Keratinocyte (primary cell): ENCODE measurements around the gene PGAP1. TPM values are rescaled to one million over a fixed set of nuclear protein-coding genes. Genes with fewer than 3 reads are reported as not detected.
A peak's percentile ranks its signal among the peaks of the same experiment; 100 is the strongest.

Source experiments
- DNase-seq: peaks from one replicate; pipeline ENCODE4 v3.0.0-alpha.2; 2011; ENCODE audit warnings: low read depth, missing footprints, low spot score
- FAIRE-seq: peaks from 2 replicates; lab custom pipeline; 2011; peaks lifted over from hg19 to GRCh38; lab: Jason Lieb, UNC
- H2AFZ ChIP-seq: 2 replicates; pipeline ENCODE4 v1.6.0; 2012; ENCODE audit warnings: low read length, control low read depth, inconsistent platforms; ENCODE audit not compliant: control insufficient read depth
- H3K27ac ChIP-seq: 2 replicates; pipeline ENCODE4 v1.5.1; 2011; ENCODE audit warnings: low read length; ENCODE audit not compliant: control insufficient read depth, insufficient read depth
- H3K27me3 ChIP-seq: 3 replicates; pipeline ENCODE4 v1.6.0; 2011; ENCODE audit warnings: low read length; ENCODE audit not compliant: control insufficient read depth, insufficient read depth; ENCODE audit errors: extremely low read depth
- H3K36me3 ChIP-seq, 2 experiments: 2 replicates in 1 of 2; 3 replicates in 1 of 2; pipeline ENCODE4 v1.5.1; 2011; ENCODE audit warnings: low read length in 2 of 2, mild to moderate bottlenecking in 1 of 2; ENCODE audit not compliant: control insufficient read depth in 2 of 2, insufficient read depth in 2 of 2; ENCODE audit errors: extremely low read depth in 1 of 2
- H3K4me1 ChIP-seq: 3 replicates; pipeline ENCODE4 v1.5.1; 2011; ENCODE audit warnings: low read length; ENCODE audit not compliant: control insufficient read depth, insufficient read depth; ENCODE audit errors: extremely low read depth
- H3K4me2 ChIP-seq: 3 replicates; pipeline ENCODE4 v1.6.0; 2011; ENCODE audit warnings: low read depth, low read length; ENCODE audit not compliant: control insufficient read depth, insufficient read depth; ENCODE audit errors: extremely low read depth
- H3K4me3 ChIP-seq, 3 experiments: fragments of 200-600 bp in 1 of 3; sonication (generic) in 1 of 3; 2 replicates in 2 of 3; 3 replicates in 1 of 3; pipeline ENCODE4 v1.5.1; 2011 to 2016; ENCODE audit warnings: low read length in 3 of 3, mild to moderate bottlenecking in 3 of 3, control low read depth in 2 of 3, inconsistent platforms in 1 of 3, low read depth in 1 of 3, mixed read lengths in 1 of 3, mixed run types in 1 of 3, moderate library complexity in 1 of 3; ENCODE audit not compliant: control insufficient read depth in 2 of 3, insufficient read depth in 2 of 3; ENCODE audit errors: extremely low read depth in 1 of 3
- H3K79me2 ChIP-seq: 2 replicates; pipeline ENCODE4 v1.6.0; 2012; ENCODE audit warnings: low read length; ENCODE audit not compliant: control insufficient read depth, insufficient read depth
- H3K9ac ChIP-seq: 3 replicates; pipeline ENCODE4 v1.6.0; 2011; ENCODE audit warnings: low read length; ENCODE audit not compliant: control insufficient read depth, insufficient read depth; ENCODE audit errors: extremely low read depth
- H3K9me1 ChIP-seq: 3 replicates; pipeline ENCODE4 v1.6.0; 2011; ENCODE audit warnings: low read length; ENCODE audit not compliant: control insufficient read depth, insufficient read depth; ENCODE audit errors: extremely low read depth
- H3K9me3 ChIP-seq: 2 replicates; pipeline ENCODE4 v1.5.1; 2012; ENCODE audit warnings: low read depth, low read length; ENCODE audit not compliant: control insufficient read depth
- H4K20me1 ChIP-seq: 3 replicates; pipeline ENCODE4 v1.6.0; 2011; ENCODE audit warnings: low read length; ENCODE audit not compliant: control insufficient read depth, insufficient read depth; ENCODE audit errors: extremely low read depth
- EZH2 ChIP-seq: IDR thresholded peaks from one replicate; pipeline ENCODE4 v1.6.1; 2012; ENCODE audit warnings: inconsistent platforms, mild to moderate bottlenecking, low read length, moderate library complexity
- dilution Hi-C: fragments of 300-500 bp; cut with MboI; formaldehyde crosslinking; loops from one replicate; pipeline ENCODE4 v1.7.0; 2020; ENCODE audit warnings: low sequenced_read_pairs; ENCODE audit not compliant: extremely low pct_ligation_motif_present
- polyA plus RNA-seq, 5 experiments: library from polyadenylated mRNA; depleted of rRNA in 3 of 5; stranded (reverse) in 3 of 5; stranded (forward) in 1 of 5; unstranded in 1 of 5; fragments of >200 nt; gene quantifications; 1 replicate in 1 of 5; 2 replicates in 3 of 5; 3 replicates in 1 of 5; pipeline versions ENCODE4 v1.2.1 to v1.2.3, GENCODE V29; 2011 to 2012; ENCODE audit warnings: missing spikeins in 2 of 5, low read depth in 1 of 5, low replicate concordance in 1 of 5
- TF ChIP-seq, protein P1 (sequence below), 3 experiments: IDR thresholded peaks in 1 of 3; conservative IDR thresholded peaks in 1 of 3; optimal IDR thresholded peaks in 1 of 3; 2 replicates in 2 of 3; 3 replicates in 1 of 3; pipeline versions ENCODE3 to v1.5.1; 2011; ENCODE audit warnings: low read length in 3 of 3, mild to moderate bottlenecking in 3 of 3, moderate library complexity in 2 of 3, control low read depth in 1 of 3, inconsistent platforms in 1 of 3; ENCODE audit not compliant: insufficient read depth in 2 of 3; ENCODE audit errors: extremely low read depth in 1 of 3

PGAP1 gene
- polyA plus RNA-seq, 1 donor (not counting 4 experiments of a cell fraction or from before 2014, with no cell fraction given): 7.1 TPM

DNA sequence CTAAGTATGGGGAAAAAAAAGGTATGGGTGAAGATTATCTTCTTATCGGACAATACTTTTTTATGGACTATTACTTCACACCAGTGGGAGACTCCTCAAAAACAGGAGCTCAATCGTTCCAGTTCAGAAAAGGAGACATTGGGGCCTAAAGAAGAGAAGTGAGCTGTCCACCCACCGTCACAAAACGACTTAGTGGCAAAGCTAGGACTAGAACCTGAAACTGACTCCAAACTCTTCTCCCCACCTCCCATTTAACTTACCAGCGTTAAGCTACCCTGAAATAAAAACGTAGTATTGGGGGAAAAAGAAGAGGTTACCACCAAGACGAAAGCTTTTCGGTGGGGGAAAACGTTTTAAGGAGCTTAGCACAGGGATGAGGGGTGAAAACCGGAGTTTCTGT, 127.5 kb downstream of the PGAP1 start:
- H3K9me3 ChIP-seq: no peaks in the 10 kb centered on the region
- H4K20me1 ChIP-seq: no peaks in the 10 kb centered on the region
- peak overlapping the region; percentile 87 for H2AFZ ChIP-seq
- H3K27ac ChIP-seq: peak overlapping the region; percentile 91
- H3K9ac ChIP-seq: peak overlapping the region; percentile 84
- DNase-seq (no peak), FAIRE-seq (no peak)
- no peaks in the 10 kb centered on the region for H3K27me3 ChIP-seq
- H3K4me2 ChIP-seq: peak overlapping the region; percentile 76
- H3K79me2 ChIP-seq: peaks cover 17% of the 10 kb centered on the region
- no peaks in the 10 kb centered on the region for H3K9me1 ChIP-seq
- TF ChIP-seq, protein P1, sequence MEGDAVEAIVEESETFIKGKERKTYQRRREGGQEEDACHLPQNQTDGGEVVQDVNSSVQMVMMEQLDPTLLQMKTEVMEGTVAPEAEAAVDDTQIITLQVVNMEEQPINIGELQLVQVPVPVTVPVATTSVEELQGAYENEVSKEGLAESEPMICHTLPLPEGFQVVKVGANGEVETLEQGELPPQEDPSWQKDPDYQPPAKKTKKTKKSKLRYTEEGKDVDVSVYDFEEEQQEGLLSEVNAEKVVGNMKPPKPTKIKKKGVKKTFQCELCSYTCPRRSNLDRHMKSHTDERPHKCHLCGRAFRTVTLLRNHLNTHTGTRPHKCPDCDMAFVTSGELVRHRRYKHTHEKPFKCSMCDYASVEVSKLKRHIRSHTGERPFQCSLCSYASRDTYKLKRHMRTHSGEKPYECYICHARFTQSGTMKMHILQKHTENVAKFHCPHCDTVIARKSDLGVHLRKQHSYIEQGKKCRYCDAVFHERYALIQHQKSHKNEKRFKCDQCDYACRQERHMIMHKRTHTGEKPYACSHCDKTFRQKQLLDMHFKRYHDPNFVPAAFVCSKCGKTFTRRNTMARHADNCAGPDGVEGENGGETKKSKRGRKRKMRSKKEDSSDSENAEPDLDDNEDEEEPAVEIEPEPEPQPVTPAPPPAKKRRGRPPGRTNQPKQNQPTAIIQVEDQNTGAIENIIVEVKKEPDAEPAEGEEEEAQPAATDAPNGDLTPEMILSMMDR (optimal IDR thresholded peaks at IDR 0.05 in 1 of 3, IDR thresholded peaks at IDR 0.05 in 1 of 3, conservative IDR thresholded peaks at IDR 0.05 in 1 of 3; ENCODE audit: extremely low read depth in 1 of 3, insufficient read depth in 2 of 3, low read length in 3 of 3): no peak
- no peak for TF ChIP-seq EZH2
- dilution Hi-C loops: no loop called here
- peaks cover 4 to 7% of the 10 kb centered on the region in 2 experiments for H3K36me3 ChIP-seq
- peak overlapping the region; percentile 61 to 97 (median 94) for H3K4me3 ChIP-seq
- H3K4me1 ChIP-seq: peaks cover 3% of the 10 kb centered on the region

DNA sequence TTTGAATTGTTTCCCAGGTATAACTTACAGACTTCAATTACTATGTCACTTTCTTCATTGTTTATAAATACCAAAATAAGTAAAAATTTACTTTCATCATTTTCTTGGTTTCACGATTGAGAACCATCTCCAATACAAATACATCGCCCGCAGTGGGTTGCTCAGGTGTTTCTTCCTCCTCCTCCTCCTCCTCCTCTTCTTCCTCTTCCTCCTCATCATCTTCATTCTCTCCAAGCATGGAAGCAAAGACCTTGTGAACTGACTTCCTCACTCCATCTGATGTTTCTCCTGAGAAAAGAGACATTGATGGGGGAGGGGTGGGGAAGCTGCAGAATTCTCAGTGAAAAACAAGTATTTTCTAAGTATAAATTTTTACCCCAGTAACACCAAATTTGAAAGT, 133.6 kb downstream of the PGAP1 start:
- DNase-seq (no peak), FAIRE-seq (no peak)
- H3K9me3 ChIP-seq: no peaks in the 10 kb centered on the region
- H3K27me3 ChIP-seq: no peaks in the 10 kb centered on the region
- dilution Hi-C loops: no loop called here
- no peaks in the 10 kb centered on the region for H3K9me1 ChIP-seq
- no peak overlapping the region for H3K27ac ChIP-seq
- H3K9ac ChIP-seq: no peak overlapping the region
- H4K20me1 ChIP-seq: no peaks in the 10 kb centered on the region
- no peak overlapping the region for H2AFZ ChIP-seq
- H3K4me3 ChIP-seq: no peak overlapping the region
- no peak overlapping the region for H3K4me2 ChIP-seq
- H3K36me3 ChIP-seq: peaks cover 7 to 14% of the 10 kb centered on the region in 2 experiments
- TF ChIP-seq EZH2: no peak
- TF ChIP-seq, protein P1 (optimal IDR thresholded peaks at IDR 0.05 in 1 of 3, IDR thresholded peaks at IDR 0.05 in 1 of 3, conservative IDR thresholded peaks at IDR 0.05 in 1 of 3; ENCODE audit: extremely low read depth in 1 of 3, insufficient read depth in 2 of 3, low read length in 3 of 3): no peak
- peaks cover 6% of the 10 kb centered on the region for H3K79me2 ChIP-seq
- no peaks in the 10 kb centered on the region for H3K4me1 ChIP-seq
